ENCODE results near the gene UGDH.

Gene UGDH

DNA sequence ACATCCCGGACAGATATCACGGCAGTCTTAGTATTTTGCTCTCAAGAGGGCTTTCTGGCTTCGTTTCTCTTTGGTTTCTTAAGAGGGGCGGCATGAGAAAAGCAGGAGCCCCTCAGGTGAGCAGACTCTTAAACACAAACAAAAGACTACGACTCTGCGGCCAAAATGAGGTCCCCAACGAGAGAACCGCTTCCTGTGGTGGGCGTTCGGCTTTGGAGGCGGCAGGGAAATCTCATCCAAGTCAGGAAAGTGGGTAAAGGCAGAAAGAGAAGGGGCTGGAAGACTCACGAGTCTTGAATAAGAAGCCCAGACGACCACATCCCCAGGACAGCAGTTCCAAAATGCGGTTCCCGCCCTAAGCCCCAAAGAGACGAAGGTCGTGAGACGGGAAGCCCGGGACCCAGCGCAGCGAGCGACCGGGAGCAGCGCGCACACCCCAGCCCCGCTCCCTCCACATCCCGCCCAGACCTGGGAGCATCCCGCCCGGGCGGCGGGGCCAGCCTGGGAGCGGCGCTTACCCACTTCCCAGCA is 409 bp downstream of the UGDH start:
- DNase-seq, result no peak
- H3K36me3 ChIP-seq (replicated peaks), result no peaks in the 10 kb centered on the region
- no peaks in the 10 kb centered on the region for H3K27me3 ChIP-seq (replicated peaks)
- peak overlapping the region; percentile 91 for H3K4me3 ChIP-seq (ENCODE audit: low read depth, low read length)
- H3K27ac ChIP-seq, result peak overlapping the region; percentile 95
- in situ Hi-C loops (cut with HindIII; ENCODE audit: low pct_ligation_motif_present, low sequenced_read_pairs), result no loop called here
- TF ChIP-seq CTCF (IDR thresholded peaks at IDR 0.05; ENCODE audit: low read depth, low read length, missing control alignments), result no peak

- Histone ChIP-seq H3K27me3 (replicated peaks) (no peaks in the 10 kb centered on the region), H3K27ac (peak overlapping the region; percentile 95), H3K36me3 (replicated peaks) (no peaks in the 10 kb centered on the region), H3K4me3 (ENCODE audit: low read depth, low read length) (peak overlapping the region; percentile 91)
- in situ Hi-C loops (cut with HindIII; ENCODE audit: low pct_ligation_motif_present, low sequenced_read_pairs), result no loop called here
- TF ChIP-seq CTCF (IDR thresholded peaks at IDR 0.05; ENCODE audit: low read depth, low read length, missing control alignments), result no peak
- no peak for DNase-seq
Measured at GRCh38 chr4:39525822-39526690, 1.2 kb downstream of the UGDH start.

- DNase-seq, result no peak
- TF ChIP-seq CTCF (IDR thresholded peaks at IDR 0.05; ENCODE audit: low read depth, low read length, missing control alignments), result no peak
- Histone ChIP-seq H3K4me3 (ENCODE audit: low read depth, low read length) (peak overlapping the region; percentile 12), H3K36me3 (replicated peaks) (peaks cover 9% of the 10 kb centered on the region), H3K27ac (peak overlapping the region; percentile 72), H3K27me3 (replicated peaks) (no peaks in the 10 kb centered on the region)
- in situ Hi-C loops (cut with HindIII; ENCODE audit: low pct_ligation_motif_present, low sequenced_read_pairs), result no loop called here
Measured at GRCh38 chr4:39524161-39524957, 2.9 kb downstream of the UGDH start.

- TF ChIP-seq CTCF (IDR thresholded peaks at IDR 0.05; ENCODE audit: low read depth, low read length, missing control alignments), result no peak
- H3K27ac ChIP-seq, result peak overlapping the region; percentile 72
- H3K36me3 ChIP-seq (replicated peaks), result peaks cover 28% of the 10 kb centered on the region
- no peak for DNase-seq
- no peaks in the 10 kb centered on the region for H3K27me3 ChIP-seq (replicated peaks)
- in situ Hi-C loops (cut with HindIII; ENCODE audit: low pct_ligation_motif_present, low sequenced_read_pairs), result no loop called here
- no peak overlapping the region for H3K4me3 ChIP-seq (ENCODE audit: low read depth, low read length)
Measured at GRCh38 chr4:39522068-39522467, 5.2 kb downstream of the UGDH start.

- no peak for TF ChIP-seq CTCF (IDR thresholded peaks at IDR 0.05; ENCODE audit: low read depth, low read length, missing control alignments)
- peak overlapping the region; percentile 0 for H3K4me3 ChIP-seq (ENCODE audit: low read depth, low read length)
- no peaks in the 10 kb centered on the region for H3K27me3 ChIP-seq (replicated peaks)
- DNase-seq, result no peak
- H3K27ac ChIP-seq, result peak overlapping the region; percentile 72
- in situ Hi-C loops (cut with HindIII; ENCODE audit: low pct_ligation_motif_present, low sequenced_read_pairs), result no loop called here
- H3K36me3 ChIP-seq (replicated peaks), result peaks cover 30% of the 10 kb centered on the region
Measured at GRCh38 chr4:39521253-39521919, 5.9 kb downstream of the UGDH start.
